GM19043 (cell line): ENCODE results near the gene SEMA7A.
"Not testable (repeated sequence)": the region's sequence is repeated elsewhere in the genome, so short reads cannot be mapped to it uniquely, and the experiment has no call there.

Experiments used
- ATAC-seq: cut with Tn5 transposase; IDR thresholded peaks from one replicate; pipeline ENCODE4 v1.9.1; 2021; ENCODE audit warnings: low read depth; ENCODE audit not compliant: unreplicated experiment

The SEMA7A gene

GRCh38 chr15:74400915-74401757, 32.6 kb downstream of the SEMA7A start:
- ATAC-seq = no peak

DNA sequence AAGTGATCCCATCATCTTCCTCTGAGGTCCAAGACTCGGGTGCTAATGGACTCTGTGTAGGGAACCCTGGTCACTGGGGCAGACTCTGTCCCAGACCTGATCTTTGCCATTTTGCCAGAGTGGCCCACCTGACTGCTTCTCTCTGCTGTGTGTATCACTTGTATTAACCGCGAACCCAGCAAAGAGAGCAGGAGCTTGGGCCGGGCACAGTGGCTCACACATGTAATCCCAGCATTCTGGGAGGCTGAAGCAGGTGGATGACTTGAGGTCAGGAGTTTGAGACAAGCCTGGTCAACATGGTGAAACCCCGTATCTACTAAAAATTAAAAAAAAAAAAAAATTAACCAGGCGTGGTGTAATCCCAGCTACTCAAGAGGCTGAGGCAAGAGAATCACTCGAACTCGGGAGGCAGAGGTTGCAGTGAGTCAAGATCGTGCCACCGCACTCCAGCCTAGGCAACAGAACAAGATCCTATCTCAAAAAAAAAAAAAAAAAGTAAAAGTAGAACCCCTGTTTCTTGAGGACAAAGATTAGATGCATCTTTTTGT, 33.4 kb downstream of the SEMA7A start:
- no peak for ATAC-seq

DNA sequence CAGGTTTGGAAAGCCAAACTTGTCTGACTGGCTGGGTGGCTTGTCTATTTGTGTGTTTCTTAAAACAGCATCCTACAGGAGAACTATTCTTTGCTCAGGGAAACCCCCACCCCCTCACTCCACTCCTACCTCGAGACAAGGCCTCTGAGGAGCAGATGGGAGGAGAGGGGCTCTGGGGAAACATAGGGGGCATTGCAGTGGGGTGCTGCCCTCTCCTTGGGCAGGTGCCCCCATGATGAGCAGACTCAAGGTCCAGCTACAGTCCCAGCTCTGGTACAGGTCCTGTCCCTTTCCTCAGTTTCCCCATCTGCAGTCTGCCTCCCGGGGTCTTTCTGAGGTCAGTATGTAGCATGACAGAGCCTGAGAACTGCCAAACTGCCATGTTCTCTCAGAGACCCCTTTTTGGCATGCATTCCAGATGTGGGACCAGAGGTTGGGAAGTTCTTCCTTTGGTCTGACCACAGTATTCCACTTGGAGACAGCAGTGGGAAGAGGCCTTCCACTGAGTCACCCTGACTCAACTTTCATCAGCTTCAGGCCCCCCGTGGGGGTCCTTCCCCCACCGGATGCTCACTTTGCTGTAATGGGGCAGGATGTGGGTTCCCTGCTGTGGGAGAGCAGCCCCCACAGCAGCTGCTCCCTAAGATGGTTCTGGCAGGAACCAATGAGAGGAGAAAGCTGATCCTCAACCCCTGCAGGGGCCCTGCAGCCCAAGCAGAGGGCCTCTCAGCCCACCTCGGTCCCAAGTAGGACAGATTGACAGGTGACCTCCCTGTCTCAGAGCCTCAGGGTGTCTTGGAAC, 34.0 kb downstream of the SEMA7A start:
- ATAC-seq = no peak

DNA sequence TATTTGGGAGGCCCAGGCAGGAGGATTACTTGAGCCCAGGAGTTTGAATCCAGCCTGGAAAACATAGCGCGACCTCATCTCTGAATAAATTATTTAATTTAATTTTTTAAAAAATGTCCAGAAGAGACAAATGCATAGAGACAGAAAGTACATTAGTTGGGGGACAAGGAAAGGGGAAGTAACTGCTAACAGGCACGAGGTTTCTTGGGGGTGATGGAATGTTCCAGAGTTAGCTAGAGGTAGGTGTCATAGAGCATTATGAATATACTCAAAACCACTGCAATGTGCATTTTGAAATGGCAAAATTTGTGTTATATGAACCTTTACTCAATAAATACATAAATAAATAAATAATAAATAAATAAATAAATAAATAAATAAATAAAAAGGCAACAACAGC, 34.7 kb downstream of the SEMA7A start:
- ATAC-seq = no peak

DNA sequence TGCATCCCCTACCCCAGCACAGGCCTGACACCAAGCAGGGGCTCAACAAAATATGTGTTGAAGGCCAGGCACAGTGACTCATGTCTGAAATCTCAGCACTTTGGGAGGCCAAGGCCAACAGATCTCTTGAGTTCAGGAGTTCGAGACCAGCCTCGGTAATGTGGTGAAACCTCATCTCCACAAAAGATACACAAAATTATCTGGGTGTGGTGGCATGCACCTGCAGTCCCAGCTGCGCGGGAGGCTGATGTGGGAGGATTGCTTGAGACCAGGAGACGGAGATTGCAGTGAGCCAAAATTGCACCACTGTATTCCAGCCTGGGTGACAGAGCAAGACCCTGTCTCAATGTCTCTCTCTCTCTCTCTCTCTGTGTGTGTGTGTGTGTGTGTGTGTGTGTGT, 35.6 kb downstream of the SEMA7A start:
- no peak for ATAC-seq

- no peak for ATAC-seq
These were observed 36.3 kb downstream of the SEMA7A start for GRCh38 chr15:74397239-74398068.

DNA sequence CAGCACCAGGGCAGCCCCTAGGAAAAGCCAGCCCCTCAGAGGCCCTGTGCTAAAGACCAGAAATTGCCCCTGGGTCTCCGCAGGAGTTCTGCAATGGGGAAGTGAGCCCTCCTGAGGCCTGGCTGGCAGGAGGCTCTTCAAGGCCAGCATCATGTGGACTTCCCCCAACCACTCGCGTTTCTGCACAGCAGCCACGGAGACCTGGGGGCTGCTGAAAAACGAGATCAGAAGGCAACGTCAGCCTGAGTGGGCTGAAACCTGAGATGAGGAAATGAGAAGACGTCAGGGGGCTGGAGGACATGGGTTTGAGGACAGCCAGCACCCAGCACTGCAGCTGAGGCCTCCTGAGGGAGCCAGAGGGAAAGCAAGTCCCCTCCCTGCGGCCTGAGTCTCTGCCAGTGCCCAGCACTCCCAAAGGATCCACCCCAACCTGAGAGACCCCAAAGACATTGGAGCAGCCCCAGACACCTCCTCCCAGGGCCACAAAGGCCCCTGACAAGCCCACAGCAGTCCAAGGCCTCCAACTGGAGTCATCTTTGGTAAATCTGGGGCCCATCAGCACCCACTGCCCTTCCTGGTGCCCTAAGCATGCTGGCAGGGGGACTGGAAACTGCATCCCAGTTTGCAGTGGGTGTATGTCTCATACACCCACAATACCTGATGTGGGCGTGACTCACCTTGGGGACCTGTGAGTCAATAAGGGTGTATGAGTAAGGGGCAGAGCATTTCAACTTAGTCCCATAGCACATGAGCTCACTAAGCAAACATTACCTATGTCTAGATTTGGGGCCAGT, 37.1 kb downstream of the SEMA7A start:
- no peak for ATAC-seq

GRCh38 chr15:74396146-74396438, 37.7 kb downstream of the SEMA7A start:
- no peak for ATAC-seq

DNA sequence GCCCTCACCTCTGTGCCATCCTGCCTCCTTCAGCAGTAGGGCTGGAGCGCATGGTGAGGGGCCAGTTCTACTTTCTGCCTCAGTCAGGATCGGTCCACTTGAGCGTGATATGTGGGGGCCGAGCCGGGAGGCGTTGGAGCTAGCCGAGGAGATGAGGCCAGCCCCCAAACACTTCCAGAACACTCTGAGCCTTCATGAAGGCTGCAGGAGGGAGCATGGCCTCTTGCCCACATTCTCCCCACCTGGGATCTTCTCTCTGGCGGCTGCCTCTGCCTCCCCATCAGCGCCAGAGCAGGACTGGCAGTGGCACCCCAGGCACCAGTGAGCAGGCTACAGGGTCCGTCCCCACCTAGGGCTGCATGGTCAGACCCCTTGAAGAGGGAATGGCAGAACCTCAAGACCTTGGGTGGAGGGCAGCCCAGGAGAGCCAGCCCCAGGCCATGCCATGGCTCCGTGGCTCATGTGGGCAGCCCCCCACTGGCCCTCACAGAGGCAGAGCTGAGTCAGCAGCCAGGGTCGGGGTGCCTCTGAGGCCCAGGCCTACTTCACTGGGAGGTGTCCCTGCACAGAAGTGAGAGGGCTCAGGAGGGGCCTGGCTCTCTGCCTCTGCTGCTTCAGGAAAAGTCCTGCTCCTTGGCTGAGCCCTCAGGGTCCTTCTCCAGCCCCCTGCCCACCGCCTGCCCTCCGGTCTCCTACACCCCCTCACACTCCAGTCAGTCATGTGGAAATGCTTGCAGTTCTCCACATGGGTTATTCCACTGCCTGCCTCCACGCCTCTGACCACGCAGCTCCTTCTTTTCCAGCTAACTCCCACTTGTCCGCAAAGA, 38.2 kb downstream of the SEMA7A start:
- no peak for ATAC-seq

- ATAC-seq = no peak
These were observed 39.5 kb downstream of the SEMA7A start for GRCh38 chr15:74394090-74394846.

GRCh38 chr15:74393423-74393822, 40.3 kb downstream of the SEMA7A start:
- ATAC-seq = no peak

- no peak for ATAC-seq
These were observed 40.9 kb downstream of the SEMA7A start for GRCh38 chr15:74392902-74393301.

DNA sequence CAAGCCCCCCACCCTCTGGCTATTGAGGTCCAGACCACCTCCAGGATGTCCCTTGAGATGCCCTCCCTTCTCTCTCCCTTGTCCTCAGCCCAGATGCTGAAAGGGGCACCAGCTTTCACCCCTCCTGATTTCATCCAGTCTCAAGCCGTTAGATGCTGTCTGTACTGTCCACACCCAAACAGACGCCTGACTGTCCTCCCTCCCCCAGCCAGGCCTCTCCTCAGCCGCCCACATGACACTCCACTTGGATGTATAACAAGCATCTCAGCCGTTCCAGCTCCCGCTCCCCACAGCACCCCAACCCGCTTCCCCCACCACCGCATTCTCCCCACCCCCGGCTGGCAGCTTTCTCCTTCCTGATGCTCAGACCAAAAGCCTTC, 41.3 kb downstream of the SEMA7A start:
- no peak for ATAC-seq

DNA sequence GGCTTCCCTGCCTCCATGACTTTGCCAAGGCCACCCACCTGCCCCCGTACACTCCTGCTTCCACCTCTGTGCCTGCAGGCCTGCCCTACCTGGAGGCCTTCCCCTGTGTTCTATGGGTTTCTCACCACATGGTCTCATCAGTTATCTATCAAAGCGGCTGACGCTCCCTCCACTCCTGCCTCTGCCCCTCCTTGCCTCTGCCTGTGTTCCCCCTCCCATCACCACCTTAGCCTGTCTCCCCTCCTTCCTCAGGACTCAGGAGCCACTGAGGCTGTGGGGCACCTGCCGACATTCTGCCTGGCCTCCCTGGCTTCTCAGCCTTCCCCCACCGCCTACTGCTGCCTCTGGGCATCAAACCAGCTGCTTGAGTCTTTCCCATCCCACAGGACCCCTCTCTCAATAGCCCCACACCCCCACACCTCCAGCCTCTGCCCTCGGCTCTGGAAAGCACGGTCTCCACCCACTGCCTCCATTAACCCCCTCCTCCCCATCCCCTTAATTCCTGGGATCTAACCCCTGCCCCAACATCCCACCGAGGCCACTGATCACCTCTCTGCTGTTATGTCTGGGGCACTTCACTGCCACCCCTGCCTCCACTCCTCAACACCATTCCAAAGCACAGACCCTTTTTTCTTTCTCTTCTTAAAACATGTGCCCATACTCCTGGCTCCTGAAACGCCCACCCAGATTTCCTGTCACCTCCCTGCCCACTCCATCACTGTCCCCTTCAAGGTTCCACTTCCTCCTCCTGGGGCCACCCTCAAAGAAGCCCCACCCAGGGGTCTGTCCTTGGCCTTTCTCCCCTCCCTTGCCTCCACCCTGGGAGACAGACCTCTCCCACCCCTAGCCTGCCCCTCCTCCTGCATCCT, 41.9 kb downstream of the SEMA7A start:
- no peak for ATAC-seq

- ATAC-seq = no peak
These were observed 43.0 kb downstream of the SEMA7A start for GRCh38 chr15:74390647-74391288.

GRCh38 chr15:74390049-74390646, 43.6 kb downstream of the SEMA7A start:
- ATAC-seq = not testable (repeated sequence)
